OCI-M1 (cell line): ENCODE results near the gene CACUL1.
A peak's percentile ranks its signal among the peaks of the same experiment; 100 is the strongest.
"Not testable (repeated sequence)": the region's sequence is repeated elsewhere in the genome, so short reads cannot be mapped to it uniquely, and the experiment has no call there.

ENCODE experiments used
- DNase-seq: peaks from one replicate; lab custom pipeline; 2025; lab: John Stamatoyannopoulos, UW

Gene CACUL1

GRCh38 chr10:118687472-118687871 lies 67.3 kb downstream of the CACUL1 start:
- no peak for DNase-seq

GRCh38 chr10:118682533-118682932 lies 72.2 kb downstream of the CACUL1 start:
- no peak for DNase-seq

- DNase-seq = peak; percentile 61
Observed at GRCh38 chr10:118680197-118680596, 74.6 kb downstream of the CACUL1 start.

- no peak for DNase-seq
Observed at GRCh38 chr10:118674226-118674919, 80.4 kb downstream of the CACUL1 start.

- DNase-seq = no peak
Observed at GRCh38 chr10:118672766-118673715, 81.7 kb downstream of the CACUL1 start.

GRCh38 chr10:118672153-118672552 lies 82.6 kb downstream of the CACUL1 start:
- no peak for DNase-seq

GRCh38 chr10:118671221-118671620 lies 83.5 kb downstream of the CACUL1 start:
- DNase-seq = peak; percentile 20

GRCh38 chr10:118670472-118671124 lies 84.2 kb downstream of the CACUL1 start:
- no peak for DNase-seq

- DNase-seq = no peak
Observed at GRCh38 chr10:118669835-118670234, 84.9 kb downstream of the CACUL1 start.

- peak; percentile 86 for DNase-seq
Observed at GRCh38 chr10:118669020-118669791, 85.6 kb downstream of the CACUL1 start.

- no peak for DNase-seq
Observed at GRCh38 chr10:118668228-118668952, 86.4 kb downstream of the CACUL1 start.

- no peak for DNase-seq
Observed at GRCh38 chr10:118667732-118668131, 87.0 kb downstream of the CACUL1 start.

- DNase-seq = no peak
Observed at GRCh38 chr10:118666350-118666749, 88.4 kb downstream of the CACUL1 start.

- no peak for DNase-seq
Observed at GRCh38 chr10:118664321-118664720, 90.4 kb downstream of the CACUL1 start.

- DNase-seq = no peak
Observed at GRCh38 chr10:118663176-118663575, 91.6 kb downstream of the CACUL1 start.

GRCh38 chr10:118662228-118663035 lies 92.3 kb downstream of the CACUL1 start:
- no peak for DNase-seq

- DNase-seq = no peak
Observed at GRCh38 chr10:118658762-118659161, 96.0 kb downstream of the CACUL1 start.

- DNase-seq = not testable (repeated sequence)
Observed at GRCh38 chr10:118658168-118658567, 96.6 kb downstream of the CACUL1 start.

- not testable (repeated sequence) for DNase-seq
Observed at GRCh38 chr10:118645294-118645693, 109.5 kb downstream of the CACUL1 start.

- DNase-seq = no peak
Observed at GRCh38 chr10:118642228-118642627, 112.5 kb downstream of the CACUL1 start.
